ENCODE results near the gene MCAM. TPM values are rescaled to one million over a fixed set of nuclear protein-coding genes. Genes with fewer than 3 reads are reported as not detected.

MCAM gene
- total RNA-seq, 3 donors from 2014 or later (not counting 1 experiment from before 2014, with no cell fraction given): 0.11 to 2.0 (median 0.19) TPM

GRCh38 chr11:119363081-119363850 is 46.3 kb upstream of the MCAM start:
- TF ChIP-seq CTCF (IDR thresholded peaks at IDR 0.05): no peak
- no peaks in the 10 kb centered on the region for H3K36me3 ChIP-seq (ENCODE audit: control insufficient read depth, insufficient read depth, low read length)
- Mint-ChIP-seq H3K4me3 (peak overlapping the region; percentile 6), H3K9me3 (no peaks in the 10 kb centered on the region), H3K27ac (no peak overlapping the region), H3K36me3 (peaks cover 6% of the 10 kb centered on the region), H3K4me1 (peaks cover 7% of the 10 kb centered on the region in 2 donors), H3K27me3 (ENCODE audit: low read depth in 2 of 2) (peaks cover 51 to 60% of the 10 kb centered on the region in 2 donors)
- no peak overlapping the region for H3K27ac ChIP-seq (ENCODE audit: low read length)
- intact Hi-C loops (cut with micrococcal nuclease): no loop called here
- H3K9me3 ChIP-seq (ENCODE audit: control insufficient read depth, insufficient read depth, low read length): no peaks in the 10 kb centered on the region
- peaks cover 27% of the 10 kb centered on the region for H3K27me3 ChIP-seq (ENCODE audit: control insufficient read depth, insufficient read depth, low read length)
- peaks cover 11% of the 10 kb centered on the region for H3K4me1 ChIP-seq (ENCODE audit: control insufficient read depth, insufficient read depth, low read length)
- ATAC-seq: no peak
- 27% methylated on average over 42 of the region's 44 CpGs for WGBS (ENCODE audit: insufficient coverage)
- H3K4me3 ChIP-seq (ENCODE audit: low read length): no peak overlapping the region
- no peak for DNase-seq

- Histone ChIP-seq H3K4me1 (ENCODE audit: control insufficient read depth, insufficient read depth, low read length) (peaks cover 11% of the 10 kb centered on the region), H3K36me3 (ENCODE audit: control insufficient read depth, insufficient read depth, low read length) (no peaks in the 10 kb centered on the region), H3K4me3 (ENCODE audit: low read length) (no peak overlapping the region), H3K9me3 (ENCODE audit: control insufficient read depth, insufficient read depth, low read length) (no peaks in the 10 kb centered on the region), H3K27ac (ENCODE audit: low read length) (no peak overlapping the region), H3K27me3 (ENCODE audit: control insufficient read depth, insufficient read depth, low read length) (peaks cover 27% of the 10 kb centered on the region)
- H3K27me3 Mint-ChIP-seq (ENCODE audit: low read depth in 2 of 2): peaks cover 55 to 63% of the 10 kb centered on the region in 2 donors
- TF ChIP-seq CTCF (IDR thresholded peaks at IDR 0.05): no peak
- ATAC-seq (no peak), DNase-seq (no peak)
- H3K27ac Mint-ChIP-seq: no peak overlapping the region
- H3K4me1 Mint-ChIP-seq: peaks cover 7% of the 10 kb centered on the region in 2 donors
- H3K9me3 Mint-ChIP-seq: no peaks in the 10 kb centered on the region
- intact Hi-C loops (cut with micrococcal nuclease): no loop called here
- peaks cover 6% of the 10 kb centered on the region for H3K36me3 Mint-ChIP-seq
- H3K4me3 Mint-ChIP-seq: peak overlapping the region; percentile 58
- 89% methylated on average over 5 of the region's 5 CpGs for WGBS (ENCODE audit: insufficient coverage)
These were observed 45.8 kb upstream of the MCAM start for GRCh38 chr11:119362741-119363080.

GRCh38 chr11:119361941-119362725 is 45.2 kb upstream of the MCAM start:
- 93% methylated on average over 10 of the region's 11 CpGs for WGBS (ENCODE audit: insufficient coverage)

More at GRCh38 chr11:119361941-119362725, 45.2 kb upstream of the MCAM start:
- peak overlapping the region; percentile 58 for H3K4me3 Mint-ChIP-seq
- H3K9me3 Mint-ChIP-seq: no peaks in the 10 kb centered on the region
- Histone ChIP-seq H3K27me3 (ENCODE audit: control insufficient read depth, insufficient read depth, low read length) (peaks cover 27% of the 10 kb centered on the region), H3K36me3 (ENCODE audit: control insufficient read depth, insufficient read depth, low read length) (no peaks in the 10 kb centered on the region), H3K4me1 (ENCODE audit: control insufficient read depth, insufficient read depth, low read length) (peaks cover 11% of the 10 kb centered on the region), H3K27ac (ENCODE audit: low read length) (no peak overlapping the region), H3K4me3 (ENCODE audit: low read length) (no peak overlapping the region), H3K9me3 (ENCODE audit: control insufficient read depth, insufficient read depth, low read length) (no peaks in the 10 kb centered on the region)
- DNase-seq (no peak), ATAC-seq (no peak)
- peaks cover 55 to 64% of the 10 kb centered on the region in 2 donors for H3K27me3 Mint-ChIP-seq (ENCODE audit: low read depth in 2 of 2)
- H3K36me3 Mint-ChIP-seq: peaks cover 6% of the 10 kb centered on the region
- H3K27ac Mint-ChIP-seq: no peak overlapping the region
- intact Hi-C loops (cut with micrococcal nuclease): no loop called here
- no peak for TF ChIP-seq CTCF (IDR thresholded peaks at IDR 0.05)
- H3K4me1 Mint-ChIP-seq: peaks cover 7% of the 10 kb centered on the region in 2 donors

All from natural killer cell (primary cell).